Uterus (tissue), 4 donors: ENCODE measurements around the gene PAPOLB. TPM values are rescaled to one million over a fixed set of nuclear protein-coding genes. Genes with fewer than 3 reads are reported as not detected.

Experiments
- DNase-seq, 2 donors: peaks; one replicate each; pipeline ENCODE4 v3.0.0-alpha.2; 2019 to 2020
- H3K27ac ChIP-seq, 2 donors: fragments of 200-600 bp; sonication (generic); 1 replicate in 1 of 2; 2 replicates in 1 of 2; pipeline ENCODE4 v1.5.1; 2016 to 2018
- H3K27me3 ChIP-seq, 2 donors: fragments of 200-600 bp; sonication (generic); one replicate each; pipeline ENCODE4 v1.5.1; 2018 to 2019; ENCODE audit warnings: control low read depth in 1 of 2
- H3K36me3 ChIP-seq, 2 donors: fragments of 200-600 bp; sonication (generic); one replicate each; pipeline ENCODE4 v1.5.1; 2019; ENCODE audit warnings: control low read depth in 1 of 2
- H3K4me1 ChIP-seq, 2 donors: fragments of 200-600 bp; sonication (generic); one replicate each; pipeline ENCODE4 v1.5.1; 2018 to 2019; ENCODE audit warnings: control low read depth in 1 of 2
- H3K4me3 ChIP-seq, 2 donors: fragments of 200-600 bp; sonication (generic); 1 replicate in 1 of 2; 2 replicates in 1 of 2; pipeline ENCODE4 v1.5.1; 2018 to 2019; ENCODE audit warnings: mild to moderate bottlenecking in 1 of 2
- H3K9me3 ChIP-seq, 2 donors: fragments of 200-600 bp; sonication (generic); one replicate each; pipeline ENCODE4 v1.5.1; 2019; ENCODE audit warnings: control low read depth in 1 of 2
- POLR2A ChIP-seq, 2 donors: fragments of 450-650 bp; IDR thresholded peaks; one replicate each; pipeline ENCODE4 v1.6.1; 2016; ENCODE audit warnings: antibody characterized with exemption in 2 of 2, mild to moderate bottlenecking in 1 of 2, moderate library complexity in 1 of 2
- intact Hi-C: fragments of 100-400 bp; cut with DNase I; formaldehyde crosslinking; loops from one replicate; pipeline ENCODE4 v1.15.1; 2023; ENCODE audit warnings: low total_unique reads
- total RNA-seq, 4 donors: library from RNA; depleted of rRNA in 3 of 4; stranded (reverse); fragments of >200 nt in 3 of 4; gene quantifications; one replicate each; pipeline versions ENCODE4 v1.1.0 to v1.2.4, GENCODE V29; 2014 to 2023
- TF ChIP-seq, protein P1 (sequence below), 4 experiments: fragments of 200-600 bp in 2 of 4; fragments of 450-650 bp in 2 of 4; sonication (generic) in 2 of 4; IDR thresholded peaks; one replicate each; pipeline ENCODE4 v1.5.1; 2016 to 2019; ENCODE audit warnings: antibody characterized with exemption in 4 of 4, mild to moderate bottlenecking in 2 of 4, moderate library complexity in 1 of 4
- donor health status: DM: yes; HTN: yes; CAD: no.

PAPOLB gene
- total RNA-seq, 4 donors from 2014 or later, result 0.24 to 1.6 (median 0.29) TPM; not detected in 1

DNA sequence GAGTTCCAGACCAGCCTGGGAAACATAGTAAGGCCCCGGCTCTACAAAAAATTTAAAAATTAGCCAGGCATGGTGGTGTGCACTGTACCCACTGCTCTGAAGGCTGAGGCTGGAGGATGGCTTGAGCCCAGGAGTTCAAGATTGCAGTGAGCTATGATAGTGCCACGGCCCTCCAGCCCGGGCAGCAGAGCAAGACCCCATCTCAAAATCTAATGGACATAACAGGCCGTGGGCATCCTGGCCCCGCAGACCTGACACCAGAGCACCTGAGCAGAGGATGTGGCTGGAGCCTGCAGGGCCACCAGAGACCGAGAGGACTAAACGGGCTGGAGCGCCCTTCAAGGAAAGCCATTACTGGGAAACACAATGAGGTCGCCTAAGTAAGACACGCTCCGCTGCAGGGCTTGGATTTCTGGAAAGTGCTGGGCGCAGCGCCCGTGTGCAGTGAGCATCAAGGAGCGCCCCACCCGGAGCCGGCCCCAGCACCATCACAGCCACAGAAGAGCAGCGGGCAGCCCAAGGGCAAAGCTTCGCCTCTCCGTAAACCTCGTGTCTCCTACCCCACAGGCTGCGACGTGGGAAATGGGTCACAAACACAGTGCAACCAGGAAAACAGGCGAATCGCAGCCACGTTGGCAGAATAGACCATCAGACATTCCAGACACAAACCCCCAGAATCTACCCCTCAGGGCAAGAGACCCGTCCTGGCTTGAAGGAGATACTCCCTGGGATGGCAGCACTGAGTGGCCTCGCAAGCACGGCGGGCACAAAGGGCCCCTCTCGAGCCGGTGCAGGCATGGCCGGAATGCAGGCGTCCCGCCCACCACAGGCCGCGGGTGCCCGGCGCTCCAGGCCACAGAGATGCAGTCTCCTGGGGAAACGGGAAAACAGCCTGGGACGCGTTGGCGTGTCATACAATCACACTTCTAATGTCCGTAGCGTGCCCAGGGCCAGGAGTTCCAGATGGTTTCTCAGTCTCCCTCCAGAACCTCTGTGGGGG, 16.8 kb upstream of the PAPOLB start:
- intact Hi-C loops, result no loop called here
- Histone ChIP-seq H3K27ac (no peak overlapping the region), H3K9me3 (no peaks in the 10 kb centered on the region), H3K4me1 (no peaks in the 10 kb centered on the region), H3K36me3 (no peaks in the 10 kb centered on the region), H3K4me3 (no peak overlapping the region), H3K27me3 (no peaks in the 10 kb centered on the region)
- TF ChIP-seq POLR2A (IDR thresholded peaks at IDR 0.05), result no peak
- TF ChIP-seq, protein P1, sequence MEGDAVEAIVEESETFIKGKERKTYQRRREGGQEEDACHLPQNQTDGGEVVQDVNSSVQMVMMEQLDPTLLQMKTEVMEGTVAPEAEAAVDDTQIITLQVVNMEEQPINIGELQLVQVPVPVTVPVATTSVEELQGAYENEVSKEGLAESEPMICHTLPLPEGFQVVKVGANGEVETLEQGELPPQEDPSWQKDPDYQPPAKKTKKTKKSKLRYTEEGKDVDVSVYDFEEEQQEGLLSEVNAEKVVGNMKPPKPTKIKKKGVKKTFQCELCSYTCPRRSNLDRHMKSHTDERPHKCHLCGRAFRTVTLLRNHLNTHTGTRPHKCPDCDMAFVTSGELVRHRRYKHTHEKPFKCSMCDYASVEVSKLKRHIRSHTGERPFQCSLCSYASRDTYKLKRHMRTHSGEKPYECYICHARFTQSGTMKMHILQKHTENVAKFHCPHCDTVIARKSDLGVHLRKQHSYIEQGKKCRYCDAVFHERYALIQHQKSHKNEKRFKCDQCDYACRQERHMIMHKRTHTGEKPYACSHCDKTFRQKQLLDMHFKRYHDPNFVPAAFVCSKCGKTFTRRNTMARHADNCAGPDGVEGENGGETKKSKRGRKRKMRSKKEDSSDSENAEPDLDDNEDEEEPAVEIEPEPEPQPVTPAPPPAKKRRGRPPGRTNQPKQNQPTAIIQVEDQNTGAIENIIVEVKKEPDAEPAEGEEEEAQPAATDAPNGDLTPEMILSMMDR (IDR thresholded peaks at IDR 0.05), result no peak
- no peak for DNase-seq

DNA sequence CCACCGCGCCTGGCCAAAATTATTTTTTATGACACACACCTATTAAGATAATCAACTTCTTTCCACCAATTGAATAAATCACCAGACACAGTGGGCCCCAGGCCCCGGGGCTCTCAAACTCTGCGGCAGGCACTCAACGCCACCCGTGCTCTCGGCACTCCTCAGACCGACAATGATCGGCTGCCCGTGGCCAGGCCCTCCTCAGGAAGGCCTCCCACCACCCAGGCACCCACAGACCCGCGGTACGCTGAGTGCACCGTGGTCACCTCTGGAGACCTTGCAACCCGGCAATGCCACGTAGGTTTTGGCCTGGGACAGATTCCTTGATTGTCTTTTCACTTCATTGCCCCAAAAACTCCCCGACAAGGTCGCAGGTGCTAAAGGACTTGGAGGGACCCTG, 14.8 kb upstream of the PAPOLB start:
- H3K4me3 ChIP-seq, result no peak overlapping the region
- TF ChIP-seq POLR2A (IDR thresholded peaks at IDR 0.05), result no peak
- TF ChIP-seq, protein P1 (IDR thresholded peaks at IDR 0.05), result no peak
- H3K27ac ChIP-seq, result no peak overlapping the region
- no peaks in the 10 kb centered on the region for H3K27me3 ChIP-seq
- H3K4me1 ChIP-seq, result no peaks in the 10 kb centered on the region
- intact Hi-C loops, result no loop called here
- no peaks in the 10 kb centered on the region for H3K9me3 ChIP-seq
- DNase-seq, result no peak
- H3K36me3 ChIP-seq, result no peaks in the 10 kb centered on the region

DNA sequence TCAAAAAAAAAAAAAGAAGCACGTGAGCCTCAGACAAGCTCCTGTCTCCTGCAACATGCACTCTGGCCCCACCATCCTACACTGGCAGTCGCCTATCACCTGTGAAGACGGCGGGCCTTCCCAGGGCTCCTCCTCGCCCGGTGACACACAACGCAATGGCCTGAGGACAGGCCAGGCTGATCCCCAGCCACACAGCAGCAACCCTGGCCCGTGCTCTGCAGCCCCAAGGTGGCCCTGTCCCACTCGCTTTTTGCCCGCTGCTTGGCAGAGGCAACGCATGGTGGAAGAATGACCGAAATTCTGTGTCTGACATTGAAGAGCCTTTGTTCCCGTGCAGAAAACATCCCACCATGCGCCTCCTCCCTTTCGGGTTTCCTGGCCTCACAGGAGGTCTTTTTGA, 13.6 kb upstream of the PAPOLB start:
- Histone ChIP-seq H3K4me3 (no peak overlapping the region), H3K36me3 (no peaks in the 10 kb centered on the region), H3K27me3 (no peaks in the 10 kb centered on the region), H3K9me3 (no peaks in the 10 kb centered on the region), H3K4me1 (no peaks in the 10 kb centered on the region), H3K27ac (no peak overlapping the region)
- no peak for DNase-seq
- intact Hi-C loops, result no loop called here
- TF ChIP-seq, protein P1 (IDR thresholded peaks at IDR 0.05), result no peak
- no peak for TF ChIP-seq POLR2A (IDR thresholded peaks at IDR 0.05)

DNA sequence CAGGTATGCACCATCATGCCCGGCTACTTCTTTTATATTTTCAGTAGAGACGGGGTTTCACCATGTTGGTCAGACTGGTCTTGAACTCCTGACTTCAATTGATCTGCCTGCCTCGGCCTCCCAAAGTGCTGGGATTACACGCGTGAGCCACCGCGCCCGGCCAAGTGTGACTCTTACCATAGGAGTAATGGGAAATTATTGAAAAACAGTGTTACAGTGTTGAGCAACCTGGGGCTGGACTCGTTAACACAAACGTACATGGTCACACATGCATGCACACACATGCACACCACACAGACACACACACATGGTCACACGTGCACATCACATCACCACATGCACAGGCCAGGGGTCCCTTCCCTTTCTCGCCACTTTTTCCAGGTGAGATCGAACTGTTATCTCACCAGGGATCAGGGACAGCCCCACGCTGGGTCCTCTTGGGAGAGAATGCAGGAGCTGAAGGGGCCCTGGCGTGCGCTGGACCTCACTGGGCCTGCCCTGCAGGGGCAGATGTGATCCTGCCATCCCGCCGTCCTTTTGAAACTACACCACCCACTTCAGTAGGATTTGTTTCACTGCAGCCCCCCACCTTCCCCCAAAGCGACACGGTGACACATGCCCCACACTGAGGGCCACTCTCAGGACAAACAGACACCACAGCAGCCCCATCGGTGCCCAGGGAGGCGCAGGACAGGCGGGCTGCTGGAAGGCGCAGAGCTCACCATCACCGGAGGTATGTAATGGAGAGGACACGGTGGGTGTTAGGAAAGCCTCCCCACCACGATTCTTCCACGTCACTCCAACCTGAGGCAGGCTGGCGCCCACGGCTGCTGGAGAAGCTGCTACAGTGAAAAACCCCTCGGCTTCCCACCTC, 11.5 kb upstream of the PAPOLB start:
- H3K36me3 ChIP-seq, result no peaks in the 10 kb centered on the region
- DNase-seq, result no peak

More for the DNA sequence above, 11.5 kb upstream of the PAPOLB start:
- intact Hi-C loops, result no loop called here
- no peaks in the 10 kb centered on the region for H3K4me1 ChIP-seq
- no peaks in the 10 kb centered on the region for H3K27me3 ChIP-seq
- no peak overlapping the region for H3K27ac ChIP-seq
- TF ChIP-seq POLR2A (IDR thresholded peaks at IDR 0.05), result no peak
- TF ChIP-seq, protein P1 (IDR thresholded peaks at IDR 0.05), result no peak
- no peak overlapping the region for H3K4me3 ChIP-seq
- H3K9me3 ChIP-seq, result no peaks in the 10 kb centered on the region
